MM.1S (cell line): ENCODE results near the gene SNRK.

Source experiments
- DNase-seq: peaks from one replicate; pipeline ENCODE4 v3.0.0-alpha.2; 2015
- H2AFZ ChIP-seq: fragments of 300-600 bp; sonication (generic); 2 replicates; pipeline ENCODE4 v1.6.0; 2016; ENCODE audit warnings: antibody characterized with exemption, low read length
- H3F3A ChIP-seq: fragments of 300-600 bp; sonication (generic); 2 replicates; pipeline ENCODE4 v1.6.1; 2016; ENCODE audit warnings: mild to moderate bottlenecking, antibody characterized with exemption, low read length, moderate library complexity, mixed read lengths; ENCODE audit not compliant: insufficient read depth
- H3K27ac ChIP-seq: fragments of 300-600 bp; sonication (generic); 2 replicates; pipeline ENCODE4 v1.5.1; 2016; ENCODE audit warnings: mild to moderate bottlenecking, low read length
- H3K27me3 ChIP-seq: fragments of 300-600 bp; sonication (generic); replicated peaks from 2 replicates; pipeline ENCODE4 v1.6.0; 2016; ENCODE audit warnings: low read length; ENCODE audit not compliant: insufficient read depth
- H3K36me3 ChIP-seq: fragments of 300-600 bp; sonication (generic); replicated peaks from 2 replicates; pipeline ENCODE4 v1.6.1; 2016; ENCODE audit warnings: mild to moderate bottlenecking, low read length, mixed read lengths; ENCODE audit not compliant: insufficient read depth
- H3K4me1 ChIP-seq: fragments of 300-600 bp; sonication (generic); 2 replicates; pipeline ENCODE4 v1.6.1; 2016; ENCODE audit warnings: low read length, mixed read lengths
- H3K4me2 ChIP-seq: fragments of 300-600 bp; sonication (generic); 2 replicates; pipeline ENCODE4 v1.6.0; 2016; ENCODE audit warnings: low read depth, low read length
- H3K4me3 ChIP-seq: fragments of 300-600 bp; sonication (generic); 2 replicates; pipeline ENCODE4 v1.5.1; 2016; ENCODE audit warnings: low read length, mixed read lengths
- H3K79me2 ChIP-seq: fragments of 300-600 bp; sonication (generic); 2 replicates; pipeline ENCODE4 v1.6.1; 2016; ENCODE audit warnings: mixed run types, low read length, mixed read lengths
- H3K9ac ChIP-seq: fragments of 300-600 bp; sonication (generic); 2 replicates; pipeline ENCODE4 v1.6.1; 2016; ENCODE audit warnings: low read length, mixed read lengths
- H3K9me2 ChIP-seq: fragments of 300-600 bp; sonication (generic); replicated peaks from 2 replicates; pipeline ENCODE4 v1.6.1; 2016; ENCODE audit warnings: mild to moderate bottlenecking, low read length, mixed read lengths; ENCODE audit not compliant: insufficient read depth
- H3K9me3 ChIP-seq: fragments of 300-600 bp; sonication (generic); replicated peaks from 2 replicates; pipeline ENCODE4 v1.6.1; 2016; ENCODE audit warnings: mild to moderate bottlenecking, low read length, mixed read lengths; ENCODE audit not compliant: insufficient read depth
- H4K20me1 ChIP-seq: fragments of 300-600 bp; sonication (generic); 2 replicates; pipeline ENCODE4 v1.6.1; 2016; ENCODE audit warnings: mild to moderate bottlenecking, low read length, moderate library complexity, mixed read lengths; ENCODE audit not compliant: insufficient read depth
- CTCF ChIP-seq: fragments of 300-600 bp; sonication (generic); IDR thresholded peaks from 2 replicates; pipeline ENCODE4 v1.5.1; 2016; ENCODE audit warnings: antibody characterized with exemption, low read length, mixed read lengths
- EZH2 ChIP-seq: fragments of 300-600 bp; sonication (generic); optimal IDR thresholded peaks from 2 replicates; pipeline ENCODE3; 2017; ENCODE audit warnings: low read depth, mild to moderate bottlenecking, antibody characterized with exemption, low read length, mixed read lengths
- EZH2phosphoT487 ChIP-seq: fragments of 300-600 bp; sonication (generic); IDR thresholded peaks from 2 replicates; pipeline ENCODE4 v1.6.1; 2018; ENCODE audit warnings: antibody characterized with exemption, low read length

SNRK gene

GRCh38 chr3:43347774-43348173 is 61.4 kb downstream of the SNRK start:
- Histone ChIP-seq H3K27ac (no peak overlapping the region), H3K9me2 (no peaks in the 10 kb centered on the region), H4K20me1 (no peaks in the 10 kb centered on the region), H3K9me3 (no peaks in the 10 kb centered on the region), H3K79me2 (no peaks in the 10 kb centered on the region), H3F3A (no peaks in the 10 kb centered on the region), H3K9ac (no peak overlapping the region), H2AFZ (no peak overlapping the region), H3K27me3 (no peaks in the 10 kb centered on the region), H3K4me2 (no peak overlapping the region), H3K4me1 (no peaks in the 10 kb centered on the region), H3K4me3 (no peak overlapping the region), H3K36me3 (peaks cover 32% of the 10 kb centered on the region)
- DNase-seq, result no peak
- TF ChIP-seq EZH2phosphoT487, result no peak
- no peak for TF ChIP-seq CTCF
- TF ChIP-seq EZH2, result no peak

GRCh38 chr3:43348350-43348749 is 62.0 kb downstream of the SNRK start:
- no peak overlapping the region for H3K27ac ChIP-seq
- H2AFZ ChIP-seq, result no peak overlapping the region
- H3F3A ChIP-seq, result no peaks in the 10 kb centered on the region
- no peaks in the 10 kb centered on the region for H3K27me3 ChIP-seq
- no peak overlapping the region for H3K4me3 ChIP-seq
- no peaks in the 10 kb centered on the region for H3K4me1 ChIP-seq
- H3K79me2 ChIP-seq, result no peaks in the 10 kb centered on the region
- no peaks in the 10 kb centered on the region for H3K9me3 ChIP-seq
- H3K4me2 ChIP-seq, result no peak overlapping the region
- TF ChIP-seq CTCF (no peak), EZH2phosphoT487 (no peak)
- DNase-seq, result no peak
- H3K9me2 ChIP-seq, result no peaks in the 10 kb centered on the region
- H3K9ac ChIP-seq, result no peak overlapping the region
- peaks cover 27% of the 10 kb centered on the region for H3K36me3 ChIP-seq
- H4K20me1 ChIP-seq, result no peaks in the 10 kb centered on the region

GRCh38 chr3:43348852-43349574 is 62.7 kb downstream of the SNRK start:
- Histone ChIP-seq H3K79me2 (no peaks in the 10 kb centered on the region), H3K9ac (no peak overlapping the region), H3K27ac (no peak overlapping the region), H4K20me1 (no peaks in the 10 kb centered on the region), H3F3A (no peaks in the 10 kb centered on the region), H3K4me1 (no peaks in the 10 kb centered on the region), H3K9me3 (no peaks in the 10 kb centered on the region), H3K4me2 (no peak overlapping the region), H3K36me3 (peaks cover 23% of the 10 kb centered on the region), H2AFZ (no peak overlapping the region), H3K4me3 (no peak overlapping the region), H3K27me3 (no peaks in the 10 kb centered on the region), H3K9me2 (no peaks in the 10 kb centered on the region)
- no peak for TF ChIP-seq EZH2phosphoT487
- TF ChIP-seq CTCF, result no peak
- TF ChIP-seq EZH2, result no peak
- no peak for DNase-seq
